Nucleus accumbens (tissue), 56 donors: ENCODE results near the gene TOX3.

Source experiments
- DNase-seq, 56 donors: peaks; one replicate each; lab custom pipeline; 2025; lab: John Stamatoyannopoulos, UW

The TOX3 gene

GRCh38 chr16:52539191-52539590, 7.8 kb downstream of the TOX3 start:
- no peak for DNase-seq

DNA sequence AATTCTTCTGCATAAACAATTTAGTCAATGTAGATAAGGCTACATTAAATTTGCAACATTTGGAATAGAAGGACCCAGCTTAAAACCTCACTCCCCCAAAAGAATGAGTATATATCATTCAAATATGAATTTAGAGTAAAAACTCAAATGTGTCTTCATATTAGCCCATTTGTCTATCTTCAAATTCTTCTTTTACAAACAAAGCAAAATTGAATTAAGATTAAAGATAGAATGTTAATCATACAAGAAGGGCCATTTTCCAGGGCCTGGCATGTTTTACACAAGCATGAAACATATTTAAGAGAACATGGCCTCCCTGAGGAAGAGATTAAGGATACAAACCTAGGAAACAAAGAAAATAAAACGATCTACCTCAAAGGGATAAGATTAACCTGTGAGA, 8.4 kb downstream of the TOX3 start:
- no peak for DNase-seq

- no peak for DNase-seq
Observed at GRCh38 chr16:52537516-52537915, 9.4 kb downstream of the TOX3 start.

DNA sequence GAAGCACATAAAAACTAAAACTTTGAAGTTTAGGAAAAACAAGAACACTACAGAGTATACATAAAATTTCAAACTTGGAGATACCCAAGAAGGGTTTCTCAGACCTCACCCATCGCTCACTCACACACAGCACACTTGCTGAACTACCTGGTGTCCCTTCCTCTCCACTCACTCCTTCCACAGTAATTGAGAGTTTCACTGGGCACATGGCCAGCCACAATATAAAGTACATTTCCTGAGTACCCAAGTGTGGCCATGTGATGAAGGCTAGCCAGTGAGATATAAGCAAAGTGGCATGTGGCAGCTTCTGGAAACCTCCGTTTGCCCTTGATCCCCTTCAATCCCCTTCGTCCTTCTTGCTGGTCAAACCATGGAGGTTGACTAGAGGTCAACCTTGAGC, 11.9 kb downstream of the TOX3 start:
- DNase-seq = no peak

DNA sequence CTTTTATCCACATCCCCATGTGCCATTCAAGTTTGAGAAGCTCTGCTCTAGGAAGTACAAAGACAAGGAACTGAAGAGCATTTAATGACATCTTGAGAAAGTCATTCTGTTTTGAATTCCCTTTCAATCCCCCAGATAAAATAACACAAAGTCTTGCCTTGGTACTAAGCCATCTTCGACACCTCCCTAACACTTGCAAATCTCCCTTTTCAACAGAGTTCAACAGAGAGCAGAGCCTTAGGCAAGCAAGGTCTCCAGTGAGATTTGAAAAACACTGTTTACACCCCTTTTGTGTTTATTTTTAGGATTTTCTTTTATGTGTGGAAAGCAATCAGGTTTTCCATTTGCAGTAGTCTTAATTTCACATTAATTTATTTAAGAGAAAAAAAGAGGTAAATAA, 13.6 kb downstream of the TOX3 start:
- DNase-seq = no peak

DNA sequence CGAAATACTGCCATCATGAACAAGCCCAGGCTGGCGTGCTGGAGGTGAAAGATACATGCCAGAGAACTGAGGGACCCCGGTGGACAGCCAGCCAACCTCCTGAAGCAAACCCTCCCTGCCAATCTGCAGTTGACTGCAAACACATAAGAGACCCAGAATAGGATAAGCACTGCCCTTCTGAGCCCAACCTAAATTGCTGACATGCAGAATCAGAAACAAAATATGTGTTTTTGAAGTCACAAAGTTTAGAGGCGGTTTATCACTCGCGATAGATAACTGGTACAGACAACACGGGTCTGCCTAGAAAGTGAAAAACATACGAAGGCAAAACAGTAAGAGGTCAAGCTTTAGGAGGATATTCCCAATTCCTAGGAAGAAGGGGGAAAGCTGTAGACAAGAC, 14.6 kb downstream of the TOX3 start:
- no peak for DNase-seq

GRCh38 chr16:52529226-52529625, 17.7 kb downstream of the TOX3 start:
- no peak for DNase-seq

- DNase-seq = no peak
Observed at GRCh38 chr16:52528393-52529065, 18.4 kb downstream of the TOX3 start.

DNA sequence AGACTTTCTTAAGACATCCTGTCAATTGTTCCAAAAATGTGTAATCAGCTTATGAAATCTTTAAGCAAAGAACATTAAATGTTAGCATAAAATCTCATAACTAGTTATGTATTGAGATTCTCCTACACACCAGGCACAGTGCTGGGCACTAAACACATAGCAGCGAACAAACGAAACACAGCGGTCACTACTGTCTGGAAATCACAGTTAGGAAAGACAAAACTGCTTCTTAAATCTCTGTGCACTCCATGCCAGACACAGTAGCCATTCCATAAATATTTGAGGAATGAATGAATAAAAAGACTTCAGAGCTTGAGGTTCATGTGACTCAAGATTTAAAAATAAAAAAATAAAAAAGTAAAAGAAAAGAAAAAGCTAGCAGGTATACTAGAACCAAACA, 20.1 kb downstream of the TOX3 start:
- DNase-seq = no peak

- DNase-seq = no peak
Observed at GRCh38 chr16:52526116-52526828, 20.7 kb downstream of the TOX3 start.

- no peak for DNase-seq
Observed at GRCh38 chr16:52521570-52521969, 25.4 kb downstream of the TOX3 start.

- DNase-seq = no peak
Observed at GRCh38 chr16:52518884-52519283, 28.1 kb downstream of the TOX3 start.

DNA sequence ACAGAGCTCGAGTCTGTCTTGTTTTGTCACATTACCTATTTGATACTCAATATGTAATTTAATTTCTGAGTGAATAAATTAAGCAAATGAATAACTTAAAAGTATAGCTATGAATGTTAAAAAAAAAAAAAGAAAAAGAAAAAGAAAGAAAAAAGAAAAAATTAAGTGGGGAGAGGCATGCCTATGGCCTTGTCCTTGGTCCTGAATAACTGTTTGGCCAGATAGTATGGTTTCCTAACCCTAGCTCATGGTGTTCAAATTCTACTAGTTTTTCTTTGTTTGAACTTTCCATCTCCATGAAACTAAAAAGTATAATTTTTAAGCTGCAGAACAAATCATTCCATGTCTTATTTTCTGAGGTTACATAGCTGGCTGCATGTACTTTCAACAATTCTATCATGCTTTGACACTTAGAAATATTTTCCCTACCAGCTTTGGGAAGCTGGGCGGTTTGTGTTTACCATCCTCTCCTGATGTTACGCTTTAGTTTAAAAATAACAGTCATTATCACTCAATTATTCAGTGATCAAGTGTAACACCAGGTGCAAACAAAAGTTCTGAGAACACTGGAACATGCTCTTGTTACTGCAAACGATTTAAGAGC, 31.8 kb downstream of the TOX3 start:
- no peak for DNase-seq

DNA sequence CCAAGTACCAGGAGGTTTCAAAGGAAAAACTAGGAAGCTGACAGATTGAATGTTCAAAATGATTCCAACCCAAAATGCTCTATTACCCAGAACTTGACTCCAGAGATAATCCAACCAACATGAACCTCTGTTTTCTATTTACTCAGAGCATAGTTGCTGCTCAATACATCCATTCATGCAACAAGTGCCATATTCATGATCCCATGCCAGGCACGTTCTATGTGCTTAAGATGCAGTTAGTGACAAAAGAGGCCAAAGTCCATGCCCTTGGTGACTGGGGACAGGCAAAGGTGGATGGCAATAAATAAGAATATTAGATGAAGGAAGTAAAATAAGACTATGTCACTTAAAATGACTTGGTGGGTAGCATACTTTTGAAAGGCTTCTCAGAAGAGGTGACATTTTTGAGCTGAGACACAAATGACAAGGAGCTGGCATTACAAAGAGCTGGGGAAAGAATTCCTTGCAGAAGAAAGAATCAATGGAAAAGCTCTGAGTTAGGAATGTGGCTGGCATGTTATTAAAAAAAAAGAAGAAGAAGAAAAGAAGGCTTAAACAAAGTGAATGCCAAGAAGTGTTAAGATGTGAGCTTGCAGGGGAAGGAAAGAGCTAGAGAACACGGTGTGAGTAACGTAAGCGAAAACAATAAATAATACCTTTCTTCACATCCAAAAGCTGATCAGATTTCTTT, 34.5 kb downstream of the TOX3 start:
- no peak for DNase-seq

- DNase-seq = no peak
Observed at GRCh38 chr16:52501746-52502145, 45.2 kb downstream of the TOX3 start.

GRCh38 chr16:52500963-52501362, 46.0 kb downstream of the TOX3 start:
- DNase-seq = no peak

DNA sequence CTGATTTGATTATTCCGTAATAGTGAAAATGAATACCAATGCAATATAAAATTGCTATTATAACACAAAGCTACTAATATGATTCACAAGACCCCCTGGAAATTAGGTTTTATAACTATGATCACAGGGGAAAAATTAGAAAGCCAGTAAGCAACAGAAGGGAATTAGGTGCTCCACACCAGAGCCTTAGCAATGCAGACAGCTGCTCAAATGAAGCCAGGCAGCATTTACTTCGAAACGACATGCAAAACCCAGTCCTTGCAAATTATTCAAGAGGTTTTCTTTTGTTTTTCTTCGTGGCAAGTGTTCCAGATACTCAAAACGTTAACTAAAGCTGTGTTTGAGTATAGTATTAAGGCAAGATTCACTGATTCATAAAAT, 47.9 kb downstream of the TOX3 start:
- no peak for DNase-seq

- DNase-seq = peak in 25 of 56 donors; percentile 1 to 50 (median 13)
Observed at GRCh38 chr16:52498328-52499059, 48.4 kb downstream of the TOX3 start.

- no peak for DNase-seq
Observed at GRCh38 chr16:52497067-52497816, 49.7 kb downstream of the TOX3 start.
